Amygdala (tissue), 56 donors: ENCODE results near the gene RGS7.
A peak's percentile ranks its signal among the peaks of the same experiment; 100 is the strongest.
"Not testable (repeated sequence)": the region's sequence is repeated elsewhere in the genome, so short reads cannot be mapped to it uniquely, and the experiment has no call there.

Experiments
- DNase-seq, 56 donors: peaks; one replicate each; lab custom pipeline; 2025; lab: John Stamatoyannopoulos, UW

The RGS7 gene

DNA sequence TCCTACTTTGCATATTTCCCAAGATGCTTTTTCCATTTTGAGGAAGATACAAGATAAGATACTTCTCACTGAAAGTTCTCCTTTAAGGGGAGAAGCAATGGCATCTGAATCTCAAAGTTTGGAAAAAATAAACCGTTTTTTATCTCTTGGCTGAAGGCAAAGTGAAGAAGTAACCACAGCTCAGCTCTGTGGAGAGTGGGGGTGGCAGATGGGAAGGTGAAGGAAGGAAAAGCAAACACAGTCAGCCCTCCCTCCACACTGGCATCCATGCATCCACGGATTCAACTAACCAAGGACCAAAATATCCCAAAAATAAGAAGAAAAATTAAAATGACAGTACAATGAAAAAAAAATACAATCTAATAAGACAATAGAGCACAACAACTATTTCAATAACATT lies 211.1 kb downstream of the RGS7 start:
- no peak for DNase-seq

DNA sequence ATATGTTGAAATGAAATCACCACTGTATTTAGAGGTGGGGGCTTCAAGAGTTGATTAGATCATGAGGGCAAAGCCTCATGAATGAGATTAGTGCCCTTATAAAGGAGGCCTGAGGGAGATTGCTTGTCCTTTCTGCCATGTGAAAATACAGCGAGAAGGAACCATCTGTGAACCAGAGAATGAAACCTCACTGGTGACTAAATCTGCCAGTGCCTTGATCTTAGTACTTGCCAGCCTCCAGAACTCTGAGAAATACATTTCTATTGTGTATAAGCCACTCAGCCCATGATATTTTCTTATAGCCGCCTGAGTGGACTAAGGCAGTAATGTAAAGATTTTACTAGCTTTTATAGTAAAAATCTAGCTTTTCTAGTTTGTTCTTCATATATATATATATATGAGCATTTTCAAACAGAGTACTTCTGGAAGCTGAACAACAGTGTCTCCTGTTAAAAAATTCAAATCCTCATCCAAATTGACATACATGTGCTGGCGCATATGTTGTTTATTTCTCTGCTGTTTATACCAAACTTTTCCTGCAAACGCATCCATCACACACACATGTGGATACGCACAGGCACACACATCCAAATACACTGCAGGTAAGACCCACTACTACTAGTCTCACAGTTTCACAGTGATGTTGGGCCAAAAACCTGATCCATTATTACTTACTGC lies 213.1 kb downstream of the RGS7 start:
- DNase-seq, result no peak

- no peak for DNase-seq
Measured at GRCh38 chr1:241142493-241142892, 214.5 kb downstream of the RGS7 start.

GRCh38 chr1:241141646-241142045 lies 215.4 kb downstream of the RGS7 start:
- DNase-seq, result not testable (repeated sequence)

- DNase-seq, result no peak
Measured at GRCh38 chr1:241140670-241141069, 216.3 kb downstream of the RGS7 start.

- no peak for DNase-seq
Measured at GRCh38 chr1:241139047-241139446, 218.0 kb downstream of the RGS7 start.

DNA sequence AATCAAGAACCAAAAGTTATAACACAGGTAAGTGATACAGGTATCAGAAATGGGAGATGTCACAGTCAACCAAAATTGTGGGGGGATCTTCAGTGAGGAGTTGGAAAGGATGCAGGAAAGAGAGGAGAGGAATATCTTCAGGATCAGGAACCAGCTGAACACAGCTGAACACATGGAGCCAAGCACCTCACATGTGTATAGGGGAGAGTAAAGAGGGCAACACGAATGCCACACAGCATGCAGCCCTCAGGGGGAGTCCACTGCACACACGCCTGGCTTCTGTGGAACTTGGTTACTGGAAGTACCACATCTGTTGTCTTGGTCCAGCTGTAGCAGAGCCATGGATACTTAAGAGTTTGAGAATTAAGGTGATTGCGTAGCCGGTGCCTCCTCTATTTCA lies 218.8 kb downstream of the RGS7 start:
- DNase-seq, result no peak

DNA sequence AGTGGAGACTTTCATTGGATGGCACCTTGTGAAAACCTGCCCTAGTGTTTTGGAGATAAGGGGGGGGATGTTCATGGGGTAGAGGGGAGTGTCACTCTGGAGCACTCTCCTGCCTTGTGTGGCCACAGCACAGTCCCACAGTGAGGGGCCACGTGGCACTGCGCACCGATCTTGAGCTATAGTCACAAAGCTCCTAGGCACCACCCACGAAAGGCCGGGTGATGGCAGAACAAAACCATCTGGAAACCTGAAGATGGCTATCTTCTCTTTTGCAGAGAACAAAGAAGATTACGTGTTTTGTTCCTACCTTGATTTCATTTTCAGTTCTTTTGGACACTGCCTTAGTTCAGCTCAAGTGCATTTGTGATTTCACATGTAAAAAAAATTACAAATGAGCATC lies 220.6 kb downstream of the RGS7 start:
- no peak for DNase-seq

DNA sequence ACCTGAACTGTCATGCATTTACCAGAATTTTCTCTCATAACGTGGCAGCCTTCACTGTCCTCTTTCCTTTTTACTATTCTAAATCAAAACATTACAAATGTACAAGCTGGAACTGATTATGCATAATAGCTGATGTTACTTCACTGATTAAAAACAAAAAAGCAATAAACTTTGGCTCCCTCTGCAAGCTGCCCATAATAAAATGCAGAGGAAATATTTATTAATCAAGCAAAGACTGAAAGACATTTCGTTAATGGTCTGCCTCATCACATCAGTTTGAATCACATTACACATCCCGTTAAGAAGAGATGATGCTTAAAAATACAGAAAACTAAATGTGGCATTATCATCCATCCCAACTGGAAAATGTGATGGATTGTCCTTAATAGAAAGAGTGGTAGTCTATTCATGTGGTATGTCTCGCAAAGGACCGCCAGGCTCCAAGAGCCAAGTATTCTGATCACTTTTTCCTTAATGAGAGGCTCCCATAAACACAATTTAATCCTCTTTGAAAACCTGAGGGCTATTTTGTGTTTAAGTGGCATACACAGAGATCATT lies 225.3 kb downstream of the RGS7 start:
- DNase-seq, result no peak

- DNase-seq, result no peak
Measured at GRCh38 chr1:241130881-241131280, 226.1 kb downstream of the RGS7 start.

DNA sequence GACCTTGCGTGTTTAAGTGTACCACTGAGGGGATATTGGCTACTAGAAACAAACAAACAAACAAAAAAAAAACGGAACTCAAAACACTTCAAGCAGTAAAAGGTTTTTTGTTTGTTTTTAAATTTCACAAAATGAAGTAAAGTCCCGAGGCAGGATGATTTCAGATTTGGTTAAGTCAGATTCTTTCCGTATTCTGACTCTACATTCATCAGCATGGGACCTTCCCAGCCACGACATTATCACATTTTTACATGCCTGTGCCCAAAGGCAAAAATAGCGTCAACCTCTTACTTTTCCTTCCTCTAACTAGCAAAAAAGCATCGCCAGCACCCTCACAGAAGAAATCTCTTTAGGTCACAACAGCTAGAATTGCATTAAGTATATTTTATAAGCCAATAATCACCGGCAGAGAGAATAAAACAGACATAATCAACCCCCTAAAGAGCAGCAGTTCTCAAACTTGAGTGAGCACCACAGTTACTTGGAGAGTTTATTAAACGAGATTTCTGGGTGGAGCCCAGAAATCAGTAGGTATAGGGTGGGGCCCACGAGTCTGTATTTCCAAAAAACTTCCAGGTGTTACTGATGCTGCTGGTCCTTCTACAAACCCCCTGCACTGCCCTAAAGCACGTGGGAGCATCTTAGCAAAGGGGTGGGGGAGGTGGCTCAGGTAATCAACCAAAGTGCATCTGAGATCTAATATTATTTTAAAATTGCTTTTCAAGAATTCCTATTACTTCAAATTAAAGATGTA lies 227.6 kb downstream of the RGS7 start:
- no peak for DNase-seq

DNA sequence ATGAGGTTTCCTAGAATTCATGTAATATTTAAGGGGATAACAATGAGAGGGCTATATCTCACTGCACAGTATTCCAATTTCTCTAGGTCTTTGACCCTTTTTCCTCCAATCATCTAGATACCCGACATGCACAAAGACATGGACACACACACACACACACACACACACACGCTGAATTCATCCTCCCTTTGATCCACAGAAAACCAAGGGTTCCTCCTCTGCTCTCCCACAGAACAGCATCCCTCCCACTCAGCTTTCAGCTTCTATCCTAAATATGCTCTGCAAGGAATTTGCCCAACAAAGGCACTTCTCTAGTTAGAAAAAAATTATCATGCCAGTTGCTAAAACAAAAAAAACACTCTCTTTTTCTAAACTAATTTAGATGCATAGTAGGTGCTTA lies 231.7 kb downstream of the RGS7 start:
- peak in 1 of 56 donors; percentile 7 for DNase-seq

DNA sequence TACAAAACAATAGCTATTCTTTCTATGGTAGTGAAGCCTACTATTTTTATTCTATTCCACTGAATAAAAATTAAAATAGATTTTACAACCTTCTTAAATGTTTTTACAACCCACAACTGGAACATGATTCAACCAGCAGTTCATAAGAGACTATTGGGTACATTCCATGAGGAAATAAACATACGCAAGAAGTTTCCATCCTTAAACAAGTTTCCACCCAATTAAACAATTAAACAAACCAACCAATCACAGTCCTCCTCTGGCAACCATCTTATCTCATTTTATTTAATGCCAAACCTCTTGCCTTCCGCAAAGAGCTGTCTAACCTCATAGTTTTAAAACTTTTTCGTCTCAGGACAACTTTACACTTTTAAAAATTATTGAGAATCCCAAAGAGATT lies 239.0 kb downstream of the RGS7 start:
- no peak for DNase-seq

DNA sequence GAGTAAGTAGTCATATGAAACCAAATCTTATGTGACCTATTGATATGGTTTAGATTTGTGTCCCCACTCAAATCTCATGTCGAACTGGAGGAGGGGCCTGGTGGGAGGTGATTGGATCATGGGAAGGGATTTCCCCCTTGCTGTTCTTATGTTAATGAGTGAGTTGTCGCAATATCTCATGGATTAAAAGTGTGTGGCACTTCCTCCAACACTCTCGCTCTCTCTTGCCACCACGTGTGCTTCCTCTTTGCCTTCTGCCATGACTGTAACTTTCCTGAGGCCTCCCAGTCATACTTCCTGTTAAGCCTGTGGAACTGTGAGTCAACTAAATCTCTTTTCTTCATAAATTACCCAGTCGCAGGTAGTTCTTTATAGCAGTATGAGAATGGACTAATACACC lies 241.2 kb downstream of the RGS7 start:
- no peak for DNase-seq

DNA sequence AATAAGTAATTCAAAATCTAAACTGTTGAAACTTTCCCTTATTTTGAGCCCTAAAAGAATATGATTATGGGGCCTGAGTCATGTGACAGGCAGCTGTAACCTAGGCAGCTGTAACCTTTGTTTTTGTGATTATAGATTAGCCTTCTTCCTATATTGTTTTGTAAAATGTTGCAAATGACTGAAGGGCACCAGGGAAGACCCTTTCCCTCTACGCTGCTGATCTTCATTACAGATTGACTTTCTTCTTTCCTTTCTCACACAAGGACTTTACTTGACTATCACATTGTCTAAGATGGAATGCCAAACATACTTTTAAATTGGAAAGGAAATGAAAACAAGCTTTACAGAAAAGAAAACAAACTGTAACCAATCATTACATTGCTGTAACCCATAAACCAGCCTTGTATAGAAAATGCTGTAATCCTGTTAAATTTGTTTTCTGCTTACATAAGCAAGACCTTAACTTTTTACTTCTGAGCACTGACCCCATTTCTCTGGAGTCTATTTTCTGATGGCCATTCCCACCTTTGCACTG lies 242.2 kb downstream of the RGS7 start:
- DNase-seq, result no peak

DNA sequence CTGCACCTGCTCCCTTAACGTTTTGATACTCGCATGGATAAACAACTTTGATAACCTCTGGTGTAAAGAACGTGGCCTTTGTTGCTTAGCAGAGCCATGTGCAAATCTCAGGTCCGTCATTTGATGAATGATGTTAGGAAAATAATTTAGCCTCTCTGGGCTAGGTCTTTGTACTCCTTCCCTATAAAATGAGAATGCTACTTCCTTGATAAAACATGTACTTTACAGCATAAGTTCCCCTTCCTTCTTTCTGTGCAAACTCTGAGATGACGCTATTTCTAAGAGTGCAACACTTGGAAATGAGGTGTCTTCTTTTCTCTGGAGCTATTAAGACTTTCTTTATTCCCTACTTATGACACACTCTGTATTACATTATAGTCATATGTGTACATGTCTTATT lies 243.4 kb downstream of the RGS7 start:
- no peak for DNase-seq

- DNase-seq, result no peak
Measured at GRCh38 chr1:241109039-241109438, 248.0 kb downstream of the RGS7 start.

- DNase-seq, result no peak
Measured at GRCh38 chr1:241105147-241105546, 251.9 kb downstream of the RGS7 start.

- DNase-seq, result no peak
Measured at GRCh38 chr1:241102664-241103063, 254.3 kb downstream of the RGS7 start.

- no peak for DNase-seq
Measured at GRCh38 chr1:241101622-241102021, 255.4 kb downstream of the RGS7 start.

- no peak for DNase-seq
Measured at GRCh38 chr1:241097479-241097878, 259.5 kb downstream of the RGS7 start.

DNA sequence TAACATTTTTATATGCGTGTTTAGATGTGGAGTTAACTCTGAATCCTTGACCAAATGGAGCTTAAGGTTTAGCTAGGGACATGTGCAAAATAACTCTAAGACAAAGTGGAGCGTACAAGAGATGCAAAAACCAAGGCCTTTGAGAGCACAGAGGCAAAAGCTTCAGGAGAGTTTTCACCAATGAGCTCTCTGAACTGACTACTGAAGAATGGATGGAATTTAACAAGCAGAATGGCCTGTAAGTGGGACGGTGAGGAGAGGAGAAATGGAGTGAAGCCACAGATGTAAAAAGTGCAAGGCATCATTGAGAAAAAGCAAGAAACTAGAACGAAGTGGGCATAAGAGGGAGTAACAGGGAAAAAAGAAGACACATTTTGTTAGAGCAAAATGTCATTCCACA lies 260.0 kb downstream of the RGS7 start:
- DNase-seq, result no peak
